AG09309 (cell line): ENCODE data around the gene TRIO.

Source experiments
- DNase-seq: peaks from one replicate; pipeline ENCODE4 v3.0.0-alpha.2; 2010; ENCODE audit warnings: low read depth
- H3K4me3 ChIP-seq: 2 replicates; pipeline ENCODE4 v1.5.1; 2011; ENCODE audit warnings: mild to moderate bottlenecking, low read depth, low read length, moderate library complexity; ENCODE audit not compliant: control insufficient read depth
- TF ChIP-seq, protein P1 (sequence below): IDR thresholded peaks from 2 replicates; pipeline ENCODE4 v1.5.1; 2011; ENCODE audit warnings: mild to moderate bottlenecking, low read depth, low read length, inconsistent platforms; ENCODE audit not compliant: insufficient read depth, control insufficient read depth; ENCODE audit errors: missing control alignments

TRIO gene

DNA sequence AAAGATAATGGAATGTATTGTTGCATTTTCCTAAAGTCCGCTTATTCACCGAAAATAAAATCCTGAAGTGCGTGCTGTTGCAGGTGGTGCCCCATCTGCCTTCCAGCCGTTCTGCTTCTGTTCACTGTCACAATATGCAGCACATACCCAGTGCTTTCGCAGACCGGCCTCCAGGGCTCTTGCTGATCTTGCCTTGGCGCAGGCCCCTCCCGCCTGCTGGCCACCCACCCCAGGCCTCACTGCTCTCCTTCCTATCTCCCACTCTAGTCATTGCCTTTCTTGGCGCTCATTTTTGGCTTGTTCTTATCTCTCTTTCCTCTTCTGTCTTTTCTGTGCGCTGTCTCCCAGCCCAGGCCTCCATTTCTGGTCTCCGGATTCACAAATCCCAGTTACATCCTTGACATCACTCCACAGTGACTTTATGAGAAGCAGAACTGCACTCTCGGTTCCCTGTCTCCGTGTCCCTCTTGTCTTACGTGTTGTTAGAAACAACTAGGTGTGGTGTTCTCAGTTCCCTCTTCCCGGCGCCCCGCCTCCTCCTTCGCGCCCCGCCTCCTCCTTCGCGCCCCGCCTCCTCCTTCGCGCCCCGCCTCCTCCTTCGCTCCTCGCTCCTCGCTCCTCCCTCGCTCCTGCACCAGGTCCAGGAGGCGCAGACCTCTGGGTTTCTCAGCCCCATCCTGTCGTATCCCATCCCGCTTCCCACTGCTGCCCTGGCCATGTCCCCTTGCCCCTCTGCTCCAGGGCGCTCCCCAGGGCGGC is 236.8 kb downstream of the TRIO start:
- TF ChIP-seq, protein P1, sequence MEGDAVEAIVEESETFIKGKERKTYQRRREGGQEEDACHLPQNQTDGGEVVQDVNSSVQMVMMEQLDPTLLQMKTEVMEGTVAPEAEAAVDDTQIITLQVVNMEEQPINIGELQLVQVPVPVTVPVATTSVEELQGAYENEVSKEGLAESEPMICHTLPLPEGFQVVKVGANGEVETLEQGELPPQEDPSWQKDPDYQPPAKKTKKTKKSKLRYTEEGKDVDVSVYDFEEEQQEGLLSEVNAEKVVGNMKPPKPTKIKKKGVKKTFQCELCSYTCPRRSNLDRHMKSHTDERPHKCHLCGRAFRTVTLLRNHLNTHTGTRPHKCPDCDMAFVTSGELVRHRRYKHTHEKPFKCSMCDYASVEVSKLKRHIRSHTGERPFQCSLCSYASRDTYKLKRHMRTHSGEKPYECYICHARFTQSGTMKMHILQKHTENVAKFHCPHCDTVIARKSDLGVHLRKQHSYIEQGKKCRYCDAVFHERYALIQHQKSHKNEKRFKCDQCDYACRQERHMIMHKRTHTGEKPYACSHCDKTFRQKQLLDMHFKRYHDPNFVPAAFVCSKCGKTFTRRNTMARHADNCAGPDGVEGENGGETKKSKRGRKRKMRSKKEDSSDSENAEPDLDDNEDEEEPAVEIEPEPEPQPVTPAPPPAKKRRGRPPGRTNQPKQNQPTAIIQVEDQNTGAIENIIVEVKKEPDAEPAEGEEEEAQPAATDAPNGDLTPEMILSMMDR = no peak
- DNase-seq = no peak
- H3K4me3 ChIP-seq = no peak overlapping the region

DNA sequence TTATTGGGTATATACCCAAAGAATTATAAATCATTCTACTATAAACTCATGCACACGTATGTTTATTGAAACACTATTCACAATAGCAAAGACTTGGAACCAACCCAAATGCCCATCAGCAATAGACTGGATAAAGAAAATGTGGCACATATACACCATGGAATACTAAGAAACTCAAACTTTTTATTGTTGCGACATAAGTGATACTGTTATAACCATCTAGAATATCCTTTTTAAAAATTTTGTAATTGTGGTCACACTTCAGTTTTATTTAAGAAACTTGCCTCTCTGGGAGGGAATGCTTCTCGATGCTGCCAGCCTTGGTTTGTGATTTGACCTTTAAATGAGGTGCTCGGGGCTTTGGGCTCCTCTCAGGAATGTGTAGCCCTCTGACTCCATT is 237.6 kb downstream of the TRIO start:
- TF ChIP-seq, protein P1 = no peak
- no peak overlapping the region for H3K4me3 ChIP-seq
- no peak for DNase-seq

DNA sequence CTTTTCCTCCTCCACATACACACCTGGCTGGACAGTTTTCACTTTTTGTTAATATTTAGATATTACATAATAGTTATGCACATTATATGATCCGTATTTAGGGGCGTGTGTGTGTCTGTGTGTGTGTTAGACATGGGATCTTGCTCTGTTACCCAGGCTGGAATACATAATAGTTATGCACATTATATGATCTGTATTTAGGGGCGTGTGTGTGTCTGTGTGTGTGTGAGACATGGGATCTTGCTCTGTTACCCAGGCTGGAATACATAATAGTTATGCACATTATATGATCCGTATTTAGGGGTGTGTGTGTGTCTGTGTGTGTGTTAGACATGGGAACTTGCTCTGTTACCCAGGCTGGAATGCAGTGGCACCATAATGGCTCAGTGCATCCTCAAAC is 239.5 kb downstream of the TRIO start:
- TF ChIP-seq, protein P1 = no peak
- DNase-seq = no peak
- H3K4me3 ChIP-seq = no peak overlapping the region

DNA sequence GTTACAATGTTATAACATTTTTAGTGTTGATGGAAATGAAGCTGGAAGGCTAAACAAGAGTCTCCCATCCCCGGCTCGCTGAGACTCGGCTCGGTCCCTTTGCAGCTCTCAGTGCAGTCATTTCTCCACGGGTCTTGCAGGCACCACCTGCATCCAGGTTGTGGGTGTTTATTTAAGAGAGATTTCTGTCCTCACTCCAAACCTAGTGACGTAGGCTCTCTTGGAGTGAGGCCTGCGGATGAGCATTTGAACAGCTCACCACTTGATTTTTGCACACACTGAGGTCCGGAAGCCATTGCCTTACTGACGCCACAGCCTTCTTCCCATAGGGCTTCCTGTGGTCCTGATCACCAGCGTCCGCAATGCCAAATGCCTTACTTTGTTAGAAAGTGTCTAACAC is 240.8 kb downstream of the TRIO start:
- H3K4me3 ChIP-seq = no peak overlapping the region
- no peak for DNase-seq

DNA sequence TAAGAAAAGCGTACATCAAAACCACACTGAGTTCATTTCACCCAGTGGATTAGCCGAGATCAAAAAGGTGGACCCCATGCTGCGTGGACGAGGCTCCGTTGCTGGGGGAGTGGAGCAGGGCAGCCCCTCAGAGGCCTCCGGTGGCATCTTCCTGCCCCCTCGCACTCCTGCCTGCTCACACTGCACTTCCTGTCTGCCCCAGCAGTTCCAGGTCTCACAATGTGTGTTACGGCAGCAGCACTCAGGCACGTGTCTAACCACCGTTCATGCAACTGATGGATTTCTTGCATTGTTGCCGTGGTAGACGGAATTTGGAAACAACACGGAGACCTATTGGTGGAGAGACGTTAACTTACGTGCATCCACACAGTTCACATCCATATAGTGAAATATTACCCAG is 241.9 kb downstream of the TRIO start:
- DNase-seq = no peak
- TF ChIP-seq, protein P1 = no peak
- no peak overlapping the region for H3K4me3 ChIP-seq

More for the DNA sequence above, 240.8 kb downstream of the TRIO start:
- TF ChIP-seq, protein P1 = no peak

DNA sequence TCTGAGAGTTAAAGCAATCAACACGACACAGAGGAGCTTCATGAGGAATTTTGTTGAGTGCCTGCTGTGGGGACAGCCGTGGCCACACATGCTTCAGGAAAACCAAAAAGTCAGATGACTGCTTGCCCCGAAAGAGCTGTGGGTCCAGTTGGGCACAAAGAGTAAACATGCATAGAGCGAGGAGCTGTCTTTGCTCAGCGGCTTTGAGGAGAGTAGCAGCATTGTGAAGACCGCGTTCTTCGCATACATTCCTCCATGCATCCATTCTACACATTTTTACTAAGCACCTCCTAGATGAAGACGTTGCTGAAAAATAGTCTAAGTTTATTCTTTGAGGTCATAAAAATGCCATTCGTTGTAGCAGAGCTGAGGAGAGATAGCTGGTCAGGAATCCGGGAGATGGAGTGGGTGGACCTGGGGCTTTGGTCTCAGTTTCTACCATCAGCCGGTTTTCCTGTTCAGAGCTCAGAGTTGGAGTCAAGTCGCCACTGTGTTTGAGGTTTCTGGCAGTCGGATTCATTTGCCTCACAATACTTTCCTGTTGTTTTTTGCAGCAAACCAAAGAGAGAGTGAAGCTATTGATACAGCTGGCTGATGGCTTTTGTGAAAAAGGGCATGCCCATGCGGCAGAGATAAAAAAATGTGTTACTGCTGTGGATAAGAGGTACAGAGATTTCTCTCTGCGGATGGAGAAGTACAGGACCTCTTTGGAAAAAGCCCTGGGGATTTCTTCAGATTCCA is 243.9 kb downstream of the TRIO start:
- no peak for DNase-seq
- TF ChIP-seq, protein P1 = no peak
- no peak overlapping the region for H3K4me3 ChIP-seq
